Measurements from ENCODE around the gene SPINT3. TPM values are rescaled to one million over a fixed set of nuclear protein-coding genes. Genes with fewer than 3 reads are reported as not detected.

Gene SPINT3
- total and polyA plus RNA-seq, 2 of the 8 experiments (the other 6 are each of a cell fraction or from before 2014, with no cell fraction given), result not detected

DNA sequence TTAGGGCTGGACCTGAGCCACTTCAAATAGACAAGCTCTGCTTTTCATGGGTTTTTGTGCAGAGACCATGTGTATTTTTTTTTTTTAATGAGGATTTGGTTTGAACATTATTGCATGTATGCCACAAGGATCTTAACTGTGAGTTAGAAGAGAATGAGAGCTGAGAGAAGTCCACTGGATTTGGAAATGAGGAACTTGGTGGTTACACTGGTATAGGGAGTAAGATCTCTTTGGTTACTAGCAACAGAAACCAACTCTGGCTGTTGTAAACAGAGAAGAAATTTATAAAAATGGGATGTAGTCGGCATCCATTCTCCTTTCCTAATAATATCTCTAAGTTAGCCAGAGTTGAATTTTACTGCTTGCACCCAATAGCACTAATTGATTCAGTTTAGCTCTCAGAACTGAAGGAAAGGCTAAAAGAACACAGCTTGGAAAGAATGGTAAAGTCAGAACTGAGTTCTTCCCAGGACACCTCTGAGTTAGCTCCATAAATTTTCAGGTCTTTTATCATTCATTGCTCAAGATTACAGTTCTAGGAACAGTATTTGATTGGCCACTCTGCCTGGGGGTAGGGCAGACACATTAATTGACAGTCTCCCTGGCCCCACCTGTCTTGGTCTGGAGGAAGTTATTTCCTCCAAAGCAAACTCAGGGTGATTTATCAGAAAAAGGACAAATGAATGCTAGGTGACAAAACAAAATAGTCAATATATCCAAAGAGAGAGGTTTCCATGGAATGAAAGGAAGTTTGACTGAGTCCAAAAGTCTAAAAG, 49.7 kb downstream of the SPINT3 start (continued):
- TF ChIP-seq SIN3A (conservative IDR thresholded peaks at IDR 0.05 in 1 of 2, IDR thresholded peaks at IDR 0.05 in 1 of 2; ENCODE audit: low read depth in 1 of 2, low read length in 2 of 2), result no peak
- no peak for TF ChIP-seq RNF2 (IDR thresholded peaks at IDR 0.05; ENCODE audit: borderline replicate concordance, low read depth, low read length, missing control alignments, poor library complexity, severe bottlenecking)
- TF ChIP-seq JUND (IDR thresholded peaks at IDR 0.05; ENCODE audit: low read length), result no peak
- no peak for TF ChIP-seq MAFK (IDR thresholded peaks at IDR 0.05; ENCODE audit: low read depth, low read length)
- no peak for TF ChIP-seq SP1 (IDR thresholded peaks at IDR 0.05; ENCODE audit: low read depth, low read length)
